B cell (primary cell): ENCODE data around the gene MYOM1. TPM values are rescaled to one million over a fixed set of nuclear protein-coding genes. Genes with fewer than 3 reads are reported as not detected.

ENCODE experiments used
- ATAC-seq: fragments of 200-7000 bp; cut with Tn5 transposase; one replicate; pipeline ENCODE4 v1.10.0; 2021; ENCODE audit warnings: low read depth, mild to moderate bottlenecking, moderate number of reproducible peaks, moderate library complexity
- CTCF ChIA-PET: fragments of 350-600 bp; sonication (Branson Sonifier 250); formaldehyde crosslinking; loops from one replicate; lab custom pipeline; 2021; ENCODE audit warnings: antibody characterized with exemption, inconsistent platforms; lab: Charles Lee
- POLR2A ChIA-PET: fragments of 350-600 bp; sonication (Branson Sonifier 250); formaldehyde crosslinking; loops from one replicate; lab custom pipeline; 2021; ENCODE audit warnings: antibody characterized with exemption; lab: Charles Lee
- DNase-seq: peaks from one replicate; pipeline ENCODE4 v3.0.0; 2013
- H2AFZ ChIP-seq: 2 replicates; pipeline ENCODE4 v1.6.1; 2012; ENCODE audit warnings: mild to moderate bottlenecking, low read depth, low read length; ENCODE audit not compliant: insufficient read depth, poor library complexity, severe bottlenecking
- H3K27ac ChIP-seq, 2 donors: 1 replicate in 1 of 2; 2 replicates in 1 of 2; pipeline ENCODE4 v1.5.1; 2012 to 2013; ENCODE audit warnings: low read length in 2 of 2, mild to moderate bottlenecking in 2 of 2, moderate library complexity in 1 of 2
- H3K27me3 ChIP-seq, 4 experiments: fragments of 200-600 bp in 1 of 4; sonication (generic) in 1 of 4; replicated peaks in 1 of 4; 1 replicate in 2 of 4; 2 replicates in 2 of 4; pipeline versions ENCODE4 v1.6.1 to v1.7.0; 2013 to 2016; ENCODE audit warnings: low read length in 3 of 4, mild to moderate bottlenecking in 2 of 4, mixed read lengths in 1 of 4, moderate library complexity in 1 of 4; ENCODE audit not compliant: insufficient read depth in 4 of 4, control insufficient read depth in 3 of 4; ENCODE audit errors: control extremely low read depth in 1 of 4
- H3K36me3 ChIP-seq, 2 experiments: replicated peaks in 1 of 2; 1 replicate in 1 of 2; 2 replicates in 1 of 2; pipeline versions ENCODE4 v1.6.1 to v1.7.1; 2013; ENCODE audit warnings: low read length in 1 of 2; ENCODE audit not compliant: insufficient read depth in 2 of 2, control insufficient read depth in 1 of 2; ENCODE audit errors: control extremely low read depth in 1 of 2, extremely low read depth in 1 of 2
- H3K4me1 ChIP-seq, 2 donors: fragments of 200-600 bp in 1 of 2; sonication (generic) in 1 of 2; 1 replicate in 1 of 2; 2 replicates in 1 of 2; pipeline versions ENCODE4 v1.5.1 to v1.6.1; 2013 to 2017; ENCODE audit warnings: low read length in 2 of 2; ENCODE audit not compliant: control insufficient read depth in 2 of 2, insufficient read depth in 2 of 2
- H3K4me2 ChIP-seq: replicated peaks from 2 replicates; pipeline ENCODE3; 2012; ENCODE audit warnings: mild to moderate bottlenecking, low read depth, low read length; ENCODE audit not compliant: poor library complexity, severe bottlenecking
- H3K4me3 ChIP-seq, 5 experiments: fragments of 200-600 bp in 1 of 5; sonication (generic) in 1 of 5; 1 replicate in 3 of 5; 2 replicates in 2 of 5; pipeline versions ENCODE4 v1.5.1 to v1.7.0; 2011 to 2016; ENCODE audit warnings: low read length in 4 of 5, mild to moderate bottlenecking in 4 of 5, low read depth in 2 of 5, control low read depth in 1 of 5, moderate library complexity in 1 of 5; ENCODE audit not compliant: insufficient read depth in 1 of 5; ENCODE audit errors: control extremely low read depth in 1 of 5, extremely low read depth in 1 of 5
- H3K79me2 ChIP-seq: fragments of 200-600 bp; sonication (generic); one replicate; pipeline ENCODE4 v1.6.0; 2016; ENCODE audit warnings: low read length; ENCODE audit not compliant: control insufficient read depth, insufficient read depth
- H3K9ac ChIP-seq: fragments of 200-600 bp; sonication (generic); 2 replicates; pipeline ENCODE4 v1.6.1; 2017; ENCODE audit warnings: mild to moderate bottlenecking, low read length, moderate library complexity
- H3K9me3 ChIP-seq, 3 donors: one replicate each; pipeline versions ENCODE4 v1.6.1 to v1.7.1; 2013; ENCODE audit warnings: low read length in 2 of 3; ENCODE audit not compliant: control insufficient read depth in 2 of 3, insufficient read depth in 1 of 3; ENCODE audit errors: control extremely low read depth in 1 of 3
- H4K20me1 ChIP-seq: 2 replicates; pipeline ENCODE4 v1.6.0; 2012; ENCODE audit warnings: mild to moderate bottlenecking, low read length; ENCODE audit not compliant: insufficient read depth, control insufficient read depth, poor library complexity, severe bottlenecking
- H3K27ac Mint-ChIP-seq: one replicate; pipeline ENCODE4 v1.8.0; 2021; ENCODE audit warnings: mixed read lengths
- H3K27me3 Mint-ChIP-seq: one replicate; pipeline ENCODE4 v1.8.0; 2021; ENCODE audit warnings: mixed read lengths
- H3K4me1 Mint-ChIP-seq: one replicate; pipeline ENCODE4 v1.8.0; 2021; ENCODE audit warnings: mixed read lengths
- H3K4me3 Mint-ChIP-seq: one replicate; pipeline ENCODE4 v1.8.0; 2021; ENCODE audit warnings: mixed read lengths
- H3K9me3 Mint-ChIP-seq: one replicate; pipeline ENCODE4 v1.8.0; 2022; ENCODE audit warnings: mixed read lengths; ENCODE audit not compliant: insufficient read depth
- CTCF ChIP-seq: fragments of 200-600 bp; IDR thresholded peaks from one replicate; pipeline ENCODE4 v1.8.0; 2022; ENCODE audit warnings: antibody characterized with exemption, mild to moderate bottlenecking
- EZH2 ChIP-seq: IDR thresholded peaks from 2 replicates; pipeline ENCODE4 v1.6.1; 2012; ENCODE audit warnings: borderline replicate concordance, low read depth, mild to moderate bottlenecking, moderate library complexity, low read length; ENCODE audit not compliant: insufficient read depth, poor library complexity, severe bottlenecking
- WGBS: methylation state at CpG from one replicate; pipeline ENCODE4 v1.1.5; 2013; ENCODE audit warnings: missing lambda C conversion rate; ENCODE audit not compliant: insufficient coverage; 5-methylcytosine and 5-hydroxymethylcytosine counted together
- intact Hi-C: fragments of 100-400 bp; cut with micrococcal nuclease; formaldehyde crosslinking; loops from one replicate; pipeline ENCODE4 v1.10.0; 2022
- polyA plus RNA-seq: library from polyadenylated mRNA; depleted of rRNA; stranded (reverse); fragments of >200 nt; gene quantifications from 2 replicates; pipeline ENCODE4 v1.2.3, GENCODE V29; 2012
- total RNA-seq, 2 donors: library from RNA; stranded (reverse); fragments of 120-200 nt in 1 of 2; gene quantifications; 1 replicate in 1 of 2; 2 replicates in 1 of 2; pipeline versions ENCODE4 v1.2.3 to v1.2.4, GENCODE V29; 2013 to 2022

MYOM1 gene
- total and polyA plus RNA-seq, 2 donors (not counting 1 experiment from before 2014, with no cell fraction given) = 1.5 to 12.8 TPM

- H3K9me3 ChIP-seq = no peaks in the 10 kb centered on the region
- H3K27ac ChIP-seq = no peak overlapping the region
- Mint-ChIP-seq H3K27me3 (no peaks in the 10 kb centered on the region), H3K4me1 (no peaks in the 10 kb centered on the region), H3K4me3 (no peak overlapping the region), H3K9me3 (no peaks in the 10 kb centered on the region), H3K27ac (no peak overlapping the region)
- no CpG with 5 or more reads among the region's 2 CpGs for WGBS
- ChIA-PET POLR2A (interaction anchor here (0.9 to 1.2 kb wide), 2 partner anchors 15 to 21 kb away, joined by 3 to 4 read pairs; no protein-coding TSS in a partner anchor), CTCF (interaction anchor here (0.7 to 2.0 kb wide), 3 partner anchors 12 to 63 kb away, joined by 4 to 8 read pairs (median 6); no protein-coding TSS in a partner anchor)
- intact Hi-C loops = loop anchor here (5.0 kb wide), 1 partner anchor 40 kb away; no protein-coding TSS in a partner anchor
- no peaks in the 10 kb centered on the region for H4K20me1 ChIP-seq
- DNase-seq = no peak
- H2AFZ ChIP-seq = no peak overlapping the region
- H3K9ac ChIP-seq = no peak overlapping the region
- no peaks in the 10 kb centered on the region for H3K79me2 ChIP-seq
- no peaks in the 10 kb centered on the region for H3K4me1 ChIP-seq
- ATAC-seq = no peak
- no peak overlapping the region for H3K4me3 ChIP-seq
- H3K36me3 ChIP-seq = peaks cover 0 to 2% of the 10 kb centered on the region in 2 experiments
- H3K27me3 ChIP-seq = no peaks in the 10 kb centered on the region
- no peak overlapping the region for H3K4me2 ChIP-seq
- TF ChIP-seq EZH2 (no peak), CTCF (no peak)
These were observed 27.0 kb downstream of the MYOM1 start for GRCh38 chr18:3192752-3193151.

- no peak overlapping the region for H3K4me2 ChIP-seq
- CTCF ChIA-PET = interaction anchor here (0.7 to 2.0 kb wide), 3 partner anchors 12 to 63 kb away, joined by 4 to 8 read pairs (median 6); no protein-coding TSS in a partner anchor
- H3K9ac ChIP-seq = no peak overlapping the region
- no peak overlapping the region for H2AFZ ChIP-seq
- DNase-seq = no peak
- H3K27ac ChIP-seq = no peak overlapping the region
- peaks cover 0 to 2% of the 10 kb centered on the region in 2 experiments for H3K36me3 ChIP-seq
- no peaks in the 10 kb centered on the region for H3K9me3 ChIP-seq
- TF ChIP-seq EZH2 (no peak), CTCF (no peak)
- ATAC-seq = no peak
- H3K27me3 ChIP-seq = no peaks in the 10 kb centered on the region
- POLR2A ChIA-PET = interaction anchor here (0.9 to 1.2 kb wide), 2 partner anchors 15 to 20 kb away, joined by 3 to 4 read pairs; no protein-coding TSS in a partner anchor
- H3K4me1 ChIP-seq = no peaks in the 10 kb centered on the region
- H3K4me3 ChIP-seq = no peak overlapping the region
- no peaks in the 10 kb centered on the region for H3K79me2 ChIP-seq
- Mint-ChIP-seq H3K9me3 (no peaks in the 10 kb centered on the region), H3K27me3 (no peaks in the 10 kb centered on the region), H3K4me1 (no peaks in the 10 kb centered on the region), H3K4me3 (no peak overlapping the region), H3K27ac (no peak overlapping the region)
- H4K20me1 ChIP-seq = no peaks in the 10 kb centered on the region
- intact Hi-C loops = loop anchor here (5.0 kb wide), 1 partner anchor 40 kb away; no protein-coding TSS in a partner anchor
These were observed 27.5 kb downstream of the MYOM1 start for GRCh38 chr18:3192286-3192685.
